ENCODE data around the gene DRC1. TPM values are rescaled to one million over a fixed set of nuclear protein-coding genes. Genes with fewer than 3 reads are reported as not detected.

The DRC1 gene
- total and polyA plus RNA-seq, 2 donors (not counting 1 experiment from before 2014, with no cell fraction given) = under 0.01 to 0.10 TPM

- no peaks in the 10 kb centered on the region for H4K20me1 ChIP-seq (ENCODE audit: control insufficient read depth, extremely low read depth, insufficient read depth, low read length)
Observed at GRCh38 chr2:26469955-26470354, 68.2 kb downstream of the DRC1 start.

GRCh38 chr2:26470601-26471260 is 69.0 kb downstream of the DRC1 start:
- no peak for DNase-seq (ENCODE audit: low read depth in 2 of 2)
- Histone ChIP-seq H2AFZ (ENCODE audit: low read length) (no peak overlapping the region), H3K36me3 (ENCODE audit: control insufficient read depth, insufficient read depth, low read length) (no peaks in the 10 kb centered on the region), H3K9me3 (ENCODE audit: control insufficient read depth, insufficient read depth, low read depth, low read length) (peaks cover 5% of the 10 kb centered on the region), H3K4me2 (ENCODE audit: extremely low read depth, insufficient read depth, low read length) (no peak overlapping the region), H3K27me3 (ENCODE audit: control insufficient read depth, insufficient read depth, low read length) (no peaks in the 10 kb centered on the region), H4K20me1 (ENCODE audit: control insufficient read depth, extremely low read depth, insufficient read depth, low read length) (no peaks in the 10 kb centered on the region), H3K79me2 (ENCODE audit: control insufficient read depth, insufficient read depth, low read length) (no peaks in the 10 kb centered on the region), H3K4me3 (replicated peaks in 1 of 4; ENCODE audit: control extremely low read depth in 1 of 4, insufficient read depth in 1 of 4, low read depth in 3 of 4, low read length in 4 of 4) (no peak overlapping the region), H3K27ac (ENCODE audit: insufficient read depth, low read length) (no peak overlapping the region), H3K9ac (ENCODE audit: insufficient read depth, low read length) (no peak overlapping the region), H3K4me1 (ENCODE audit: control insufficient read depth, extremely low read depth, insufficient read depth, low read length) (no peaks in the 10 kb centered on the region)
- TF ChIP-seq EZH2 (IDR thresholded peaks at IDR 0.05; ENCODE audit: low read length, missing control alignments) (no peak), CTCF (conservative IDR thresholded peaks at IDR 0.05 in 1 of 2, IDR thresholded peaks at IDR 0.05 in 1 of 2; ENCODE audit: low read depth in 1 of 2, low read length in 2 of 2) (no peak)

More at GRCh38 chr2:26469955-26470354, 68.2 kb downstream of the DRC1 start:
- no peaks in the 10 kb centered on the region for H3K79me2 ChIP-seq (ENCODE audit: control insufficient read depth, insufficient read depth, low read length)
- no peak overlapping the region for H3K4me3 ChIP-seq (replicated peaks in 1 of 4; ENCODE audit: control extremely low read depth in 1 of 4, insufficient read depth in 1 of 4, low read depth in 3 of 4, low read length in 4 of 4)
- TF ChIP-seq CTCF (conservative IDR thresholded peaks at IDR 0.05 in 1 of 2, IDR thresholded peaks at IDR 0.05 in 1 of 2; ENCODE audit: low read depth in 1 of 2, low read length in 2 of 2) (no peak), EZH2 (IDR thresholded peaks at IDR 0.05; ENCODE audit: low read length, missing control alignments) (no peak)
- H3K4me2 ChIP-seq (ENCODE audit: extremely low read depth, insufficient read depth, low read length) = no peak overlapping the region
- H3K9ac ChIP-seq (ENCODE audit: insufficient read depth, low read length) = no peak overlapping the region
- peaks cover 5% of the 10 kb centered on the region for H3K9me3 ChIP-seq (ENCODE audit: control insufficient read depth, insufficient read depth, low read depth, low read length)
- no peak overlapping the region for H3K27ac ChIP-seq (ENCODE audit: insufficient read depth, low read length)
- no peaks in the 10 kb centered on the region for H3K4me1 ChIP-seq (ENCODE audit: control insufficient read depth, extremely low read depth, insufficient read depth, low read length)
- H2AFZ ChIP-seq (ENCODE audit: low read length) = no peak overlapping the region
- DNase-seq (ENCODE audit: low read depth in 2 of 2) = no peak
- H3K27me3 ChIP-seq (ENCODE audit: control insufficient read depth, insufficient read depth, low read length) = no peaks in the 10 kb centered on the region
- H3K36me3 ChIP-seq (ENCODE audit: control insufficient read depth, insufficient read depth, low read length) = no peaks in the 10 kb centered on the region

GRCh38 chr2:26471289-26471688 is 69.6 kb downstream of the DRC1 start:
- peaks cover 5% of the 10 kb centered on the region for H3K9me3 ChIP-seq (ENCODE audit: control insufficient read depth, insufficient read depth, low read depth, low read length)
- no peaks in the 10 kb centered on the region for H3K4me1 ChIP-seq (ENCODE audit: control insufficient read depth, extremely low read depth, insufficient read depth, low read length)
- no peak overlapping the region for H3K9ac ChIP-seq (ENCODE audit: insufficient read depth, low read length)
- DNase-seq (ENCODE audit: low read depth in 2 of 2) = no peak
- no peak overlapping the region for H3K27ac ChIP-seq (ENCODE audit: insufficient read depth, low read length)
- H2AFZ ChIP-seq (ENCODE audit: low read length) = no peak overlapping the region
- H3K79me2 ChIP-seq (ENCODE audit: control insufficient read depth, insufficient read depth, low read length) = no peaks in the 10 kb centered on the region
- no peaks in the 10 kb centered on the region for H4K20me1 ChIP-seq (ENCODE audit: control insufficient read depth, extremely low read depth, insufficient read depth, low read length)
- no peak overlapping the region for H3K4me3 ChIP-seq (replicated peaks in 1 of 4; ENCODE audit: control extremely low read depth in 1 of 4, insufficient read depth in 1 of 4, low read depth in 3 of 4, low read length in 4 of 4)
- no peaks in the 10 kb centered on the region for H3K36me3 ChIP-seq (ENCODE audit: control insufficient read depth, insufficient read depth, low read length)
- H3K4me2 ChIP-seq (ENCODE audit: extremely low read depth, insufficient read depth, low read length) = no peak overlapping the region
- no peaks in the 10 kb centered on the region for H3K27me3 ChIP-seq (ENCODE audit: control insufficient read depth, insufficient read depth, low read length)
- TF ChIP-seq EZH2 (IDR thresholded peaks at IDR 0.05; ENCODE audit: low read length, missing control alignments) (no peak), CTCF (conservative IDR thresholded peaks at IDR 0.05 in 1 of 2, IDR thresholded peaks at IDR 0.05 in 1 of 2; ENCODE audit: low read depth in 1 of 2, low read length in 2 of 2) (no peak)
